HG03045 (cell line): ENCODE data around the gene CCDC195.

ENCODE experiments used
- ATAC-seq: cut with Tn5 transposase; IDR thresholded peaks from one replicate; pipeline ENCODE4 v1.9.1; 2021; ENCODE audit warnings: mild to moderate bottlenecking, moderate library complexity; ENCODE audit not compliant: unreplicated experiment

Gene CCDC195

GRCh38 chr2:224716201-224716600 lies at the start of gene CCDC195:
Gene CCDC195 (minus strand): TSS chr2:224716365. CDS start chr2:224716365, 0 bp downstream.
- no peak for ATAC-seq

GRCh38 chr2:224764565-224765236 lies 48.5 kb upstream of the CCDC195 start:
- peak; percentile 73 for ATAC-seq

- no peak for ATAC-seq
Measured at GRCh38 chr2:224757934-224758548, 41.9 kb upstream of the CCDC195 start.

GRCh38 chr2:224753743-224754540 lies 37.8 kb upstream of the CCDC195 start:
- no peak for ATAC-seq

- peak; percentile 55 for ATAC-seq
Measured at GRCh38 chr2:224751996-224752698, 36.0 kb upstream of the CCDC195 start.

- no peak for ATAC-seq
Measured at GRCh38 chr2:224749136-224749535, 33.0 kb upstream of the CCDC195 start.

- no peak for ATAC-seq
Measured at GRCh38 chr2:224747765-224748164, 31.6 kb upstream of the CCDC195 start.

- ATAC-seq, result no peak
Measured at GRCh38 chr2:224736227-224736626, 20.1 kb upstream of the CCDC195 start.

- ATAC-seq, result no peak
Measured at GRCh38 chr2:224734949-224735348, 18.8 kb upstream of the CCDC195 start.

GRCh38 chr2:224731665-224732064 lies 15.5 kb upstream of the CCDC195 start:
- no peak for ATAC-seq

GRCh38 chr2:224729435-224729834 lies 13.3 kb upstream of the CCDC195 start:
- ATAC-seq, result no peak

- no peak for ATAC-seq
Measured at GRCh38 chr2:224724331-224724730, 8.2 kb upstream of the CCDC195 start.

GRCh38 chr2:224723586-224724217 lies 7.5 kb upstream of the CCDC195 start:
- no peak for ATAC-seq

- ATAC-seq, result no peak
Measured at GRCh38 chr2:224722770-224723169, 6.6 kb upstream of the CCDC195 start.

GRCh38 chr2:224722250-224722649 lies 6.1 kb upstream of the CCDC195 start:
- ATAC-seq, result no peak

GRCh38 chr2:224716921-224717320 lies 756 bp upstream of the CCDC195 start:
- no peak for ATAC-seq

- no peak for ATAC-seq
Measured at GRCh38 chr2:224711859-224712665, 4.1 kb downstream of the CCDC195 start.

GRCh38 chr2:224711381-224711780 lies 4.8 kb downstream of the CCDC195 start:
- ATAC-seq, result no peak

GRCh38 chr2:224709301-224709700 lies 6.9 kb downstream of the CCDC195 start:
- ATAC-seq, result no peak

GRCh38 chr2:224694502-224694901 lies 21.7 kb downstream of the CCDC195 start:
- no peak for ATAC-seq
